Stimulated activated memory B cell treated with anti-CD40 and anti-IgM and Interleukin-4, amounts not matched to agents 10 μg/mL and 1 μg/mL and 100 μg/mL, for 72 hours (primary cell): ENCODE measurements around the gene TSHZ2.

Source experiments
- ATAC-seq: fragments of 150-1000 bp; cut with Tn5 transposase; 2 replicates; pipeline ENCODE4 v1.10.0; 2021
- H3K27ac Mint-ChIP-seq: one replicate; pipeline ENCODE4 v1.8.0; 2022; ENCODE audit warnings: mild to moderate bottlenecking, mixed read lengths
- H3K27me3 Mint-ChIP-seq: one replicate; pipeline ENCODE4 v1.8.0; 2022; ENCODE audit warnings: mixed read lengths
- H3K36me3 Mint-ChIP-seq: one replicate; pipeline ENCODE4 v1.8.0; 2022; ENCODE audit warnings: mixed read lengths
- H3K4me1 Mint-ChIP-seq: one replicate; pipeline ENCODE4 v1.8.0; 2022; ENCODE audit warnings: mixed read lengths
- H3K4me3 Mint-ChIP-seq: one replicate; pipeline ENCODE4 v1.8.0; 2022; ENCODE audit warnings: mild to moderate bottlenecking, moderate library complexity, mixed read lengths
- H3K9me3 Mint-ChIP-seq: one replicate; pipeline ENCODE4 v1.8.0; 2022; ENCODE audit warnings: mixed read lengths

The TSHZ2 gene

DNA sequence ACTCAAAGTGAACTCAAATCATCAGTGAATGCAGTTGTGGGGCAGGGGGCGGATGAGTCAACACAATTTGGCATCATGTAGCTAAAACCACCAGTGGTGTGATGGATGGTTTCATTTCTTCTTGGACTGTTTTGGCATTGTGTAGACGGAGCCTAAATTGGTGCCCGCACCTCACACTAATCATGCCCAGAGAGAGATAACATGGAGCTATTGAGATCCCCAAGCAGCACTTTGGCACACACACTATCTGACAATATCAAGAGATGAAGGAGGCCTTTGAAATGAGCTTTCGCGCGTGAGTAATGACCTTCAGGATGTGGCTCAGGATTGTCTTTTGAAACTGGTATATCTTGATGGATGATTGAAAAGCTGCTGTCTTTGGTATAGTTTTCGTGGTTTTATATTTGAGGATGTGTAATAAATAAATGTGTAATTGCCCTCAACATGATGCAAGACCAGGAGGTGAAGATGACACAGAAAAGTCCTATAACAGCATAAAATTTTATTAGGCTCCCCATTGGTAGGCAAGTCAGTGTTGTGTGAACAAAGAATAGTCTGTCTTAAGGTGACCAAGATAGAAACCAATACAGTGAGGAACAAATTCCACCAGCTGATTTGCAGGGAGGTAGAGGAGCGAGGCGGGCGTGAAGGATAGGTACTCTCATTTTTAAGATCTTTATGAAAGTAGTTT is 174.2 kb downstream of the TSHZ2 start:
- peak; percentile 67 for ATAC-seq
- Mint-ChIP-seq H3K36me3 (no peaks in the 10 kb centered on the region), H3K4me1 (peaks cover 11% of the 10 kb centered on the region), H3K27me3 (no peaks in the 10 kb centered on the region), H3K4me3 (no peak overlapping the region), H3K9me3 (peaks cover 3% of the 10 kb centered on the region), H3K27ac (no peak overlapping the region)

DNA sequence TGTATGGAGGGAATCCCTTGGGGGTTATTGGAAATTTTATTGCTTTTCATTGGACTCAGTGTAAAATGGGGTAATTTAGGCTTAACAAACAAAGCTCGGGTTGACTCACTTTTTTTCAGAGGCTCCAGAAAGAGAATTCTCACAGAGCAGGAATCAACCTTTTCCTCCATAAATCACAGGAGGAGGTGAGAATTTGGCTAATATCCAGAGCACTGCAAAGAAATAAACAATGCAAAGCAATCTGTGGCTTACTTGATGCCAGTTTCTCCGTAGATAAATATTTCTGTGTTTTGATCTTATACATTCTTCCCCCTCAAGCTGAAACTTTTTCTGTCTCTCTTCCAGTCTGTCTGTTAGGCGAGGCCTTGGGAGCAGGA is 176.6 kb downstream of the TSHZ2 start:
- no peak overlapping the region for H3K27ac Mint-ChIP-seq
- H3K36me3 Mint-ChIP-seq, result no peaks in the 10 kb centered on the region
- no peaks in the 10 kb centered on the region for H3K9me3 Mint-ChIP-seq
- H3K4me1 Mint-ChIP-seq, result peaks cover 11% of the 10 kb centered on the region
- ATAC-seq, result no peak
- no peaks in the 10 kb centered on the region for H3K27me3 Mint-ChIP-seq
- no peak overlapping the region for H3K4me3 Mint-ChIP-seq

DNA sequence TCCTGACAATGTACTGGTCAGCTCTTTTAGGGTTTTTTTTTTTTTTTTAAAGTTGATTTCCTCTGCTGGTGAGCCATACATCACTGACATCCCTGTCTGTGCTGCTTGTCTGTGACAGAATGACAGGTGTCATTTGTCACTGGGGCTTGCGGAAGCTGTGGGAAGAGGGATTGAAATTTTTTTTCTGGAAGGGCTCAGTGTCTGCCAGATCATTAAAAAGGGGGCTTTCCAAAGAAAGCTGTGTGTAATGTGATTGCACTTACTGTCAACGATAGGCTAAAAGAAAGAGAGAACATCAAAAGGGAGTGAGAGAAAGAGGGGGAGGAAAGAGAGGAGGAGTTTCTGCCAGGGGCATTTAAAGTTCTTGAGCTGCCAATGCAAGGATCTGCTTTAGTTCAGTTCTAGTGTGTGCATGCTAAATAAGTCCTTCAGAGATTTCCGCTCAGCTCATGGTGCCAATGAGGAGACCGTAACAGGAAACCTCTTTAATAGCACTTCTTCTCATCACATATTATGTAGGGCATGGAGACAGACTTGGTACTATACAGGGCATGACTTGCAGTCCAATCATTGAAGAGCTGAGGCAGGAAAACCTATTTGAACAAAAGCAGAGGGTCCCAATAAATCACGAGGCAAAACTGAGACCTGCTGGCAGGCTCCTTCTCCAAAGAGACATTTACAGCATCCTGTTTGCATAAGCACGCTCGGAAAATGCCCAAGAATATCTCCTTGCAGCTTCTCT is 177.2 kb downstream of the TSHZ2 start:
- H3K27me3 Mint-ChIP-seq, result no peaks in the 10 kb centered on the region
- peaks cover 12% of the 10 kb centered on the region for H3K4me1 Mint-ChIP-seq
- no peak for ATAC-seq
- H3K27ac Mint-ChIP-seq, result no peak overlapping the region
- no peaks in the 10 kb centered on the region for H3K9me3 Mint-ChIP-seq
- no peaks in the 10 kb centered on the region for H3K36me3 Mint-ChIP-seq
- H3K4me3 Mint-ChIP-seq, result no peak overlapping the region

DNA sequence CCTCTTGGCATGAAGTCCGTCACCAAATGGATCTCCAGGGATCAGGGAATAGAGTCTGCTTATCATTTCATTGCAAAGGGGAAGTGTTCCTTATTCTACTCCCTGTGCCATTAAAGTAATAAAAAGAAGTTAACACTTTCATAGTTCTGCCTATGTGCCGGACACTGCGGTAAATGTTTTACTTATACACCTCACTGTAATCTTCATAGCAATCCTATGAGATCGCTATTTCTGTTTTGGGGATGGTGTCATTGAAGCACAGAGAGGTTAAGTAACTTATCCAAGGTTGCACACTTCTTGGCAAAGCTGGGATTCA is 177.7 kb downstream of the TSHZ2 start:
- no peaks in the 10 kb centered on the region for H3K36me3 Mint-ChIP-seq
- no peak overlapping the region for H3K4me3 Mint-ChIP-seq
- no peaks in the 10 kb centered on the region for H3K9me3 Mint-ChIP-seq
- no peaks in the 10 kb centered on the region for H3K27me3 Mint-ChIP-seq
- no peak for ATAC-seq
- H3K27ac Mint-ChIP-seq, result no peak overlapping the region
- peaks cover 17% of the 10 kb centered on the region for H3K4me1 Mint-ChIP-seq

DNA sequence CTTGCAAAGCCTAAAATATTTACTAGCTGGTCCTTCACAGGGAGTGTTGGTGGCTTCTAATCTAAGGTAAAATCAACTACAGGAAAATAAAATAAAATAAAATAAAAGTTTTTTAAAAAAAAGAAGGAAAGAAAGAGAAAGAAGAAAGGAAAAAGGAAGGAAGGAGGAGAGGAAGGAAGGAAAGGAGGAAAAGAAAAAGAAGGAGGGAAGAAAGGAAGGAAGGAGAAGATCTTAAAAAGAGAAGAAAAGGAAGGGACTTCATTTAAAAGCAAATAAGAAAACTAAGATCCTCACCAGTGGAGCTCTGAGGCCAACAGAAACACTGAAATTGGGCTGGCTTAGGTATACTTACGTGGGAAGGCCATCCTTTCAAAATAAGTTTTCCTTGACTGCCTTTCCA is 178.4 kb downstream of the TSHZ2 start:
- Mint-ChIP-seq H3K9me3 (no peaks in the 10 kb centered on the region), H3K36me3 (no peaks in the 10 kb centered on the region), H3K27me3 (no peaks in the 10 kb centered on the region), H3K4me3 (no peak overlapping the region), H3K27ac (no peak overlapping the region), H3K4me1 (peaks cover 22% of the 10 kb centered on the region)
- ATAC-seq, result no peak

DNA sequence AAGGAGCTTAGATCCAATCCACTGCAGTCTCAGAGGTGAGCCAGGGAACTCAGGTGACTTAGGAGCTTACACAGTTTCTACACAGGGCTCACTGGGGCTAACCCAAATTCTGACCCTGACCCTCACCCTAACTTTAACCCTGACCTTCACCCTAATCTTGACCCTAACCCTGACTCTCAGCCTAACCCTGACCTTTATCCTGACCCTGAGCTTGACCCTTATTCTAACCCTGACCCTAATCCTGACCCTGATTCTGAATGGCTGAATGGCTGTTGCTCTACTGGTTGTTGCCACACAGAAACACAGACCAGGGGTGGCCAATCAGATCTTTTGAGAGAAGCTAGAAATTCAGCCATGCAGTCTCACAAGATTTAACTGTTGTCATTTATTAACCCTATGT is 180.1 kb downstream of the TSHZ2 start:
- Mint-ChIP-seq H3K4me3 (no peak overlapping the region), H3K27ac (no peak overlapping the region), H3K4me1 (peaks cover 19% of the 10 kb centered on the region)

DNA sequence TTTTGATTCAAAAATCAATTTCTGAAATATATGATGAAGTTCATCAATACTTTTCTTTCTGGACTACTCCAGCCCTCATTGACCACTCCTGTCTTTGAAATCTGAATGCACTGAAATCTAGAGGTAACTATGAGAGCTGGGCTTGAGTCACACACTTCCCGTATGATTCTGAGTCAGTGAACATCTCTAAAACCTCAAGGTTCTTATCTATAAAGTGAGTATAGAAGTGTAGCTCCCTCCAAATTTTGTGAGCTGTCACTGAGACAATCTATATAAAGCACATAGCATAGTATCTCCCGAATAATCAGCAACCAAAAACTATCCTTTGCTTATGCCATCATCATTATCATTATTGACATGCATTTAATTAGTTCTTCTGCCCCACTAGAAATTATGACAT is 182.4 kb downstream of the TSHZ2 start:
- peak; percentile 65 for ATAC-seq
- H3K4me3 Mint-ChIP-seq, result peak overlapping the region; percentile 22
- H3K4me1 Mint-ChIP-seq, result peaks cover 25% of the 10 kb centered on the region
- H3K9me3 Mint-ChIP-seq, result peaks cover 9% of the 10 kb centered on the region
- peak overlapping the region; percentile 57 for H3K27ac Mint-ChIP-seq
- no peaks in the 10 kb centered on the region for H3K27me3 Mint-ChIP-seq
- H3K36me3 Mint-ChIP-seq, result no peaks in the 10 kb centered on the region

More for the DNA sequence above, 180.1 kb downstream of the TSHZ2 start:
- Mint-ChIP-seq H3K36me3 (no peaks in the 10 kb centered on the region), H3K9me3 (no peaks in the 10 kb centered on the region), H3K27me3 (no peaks in the 10 kb centered on the region)
- no peak for ATAC-seq

DNA sequence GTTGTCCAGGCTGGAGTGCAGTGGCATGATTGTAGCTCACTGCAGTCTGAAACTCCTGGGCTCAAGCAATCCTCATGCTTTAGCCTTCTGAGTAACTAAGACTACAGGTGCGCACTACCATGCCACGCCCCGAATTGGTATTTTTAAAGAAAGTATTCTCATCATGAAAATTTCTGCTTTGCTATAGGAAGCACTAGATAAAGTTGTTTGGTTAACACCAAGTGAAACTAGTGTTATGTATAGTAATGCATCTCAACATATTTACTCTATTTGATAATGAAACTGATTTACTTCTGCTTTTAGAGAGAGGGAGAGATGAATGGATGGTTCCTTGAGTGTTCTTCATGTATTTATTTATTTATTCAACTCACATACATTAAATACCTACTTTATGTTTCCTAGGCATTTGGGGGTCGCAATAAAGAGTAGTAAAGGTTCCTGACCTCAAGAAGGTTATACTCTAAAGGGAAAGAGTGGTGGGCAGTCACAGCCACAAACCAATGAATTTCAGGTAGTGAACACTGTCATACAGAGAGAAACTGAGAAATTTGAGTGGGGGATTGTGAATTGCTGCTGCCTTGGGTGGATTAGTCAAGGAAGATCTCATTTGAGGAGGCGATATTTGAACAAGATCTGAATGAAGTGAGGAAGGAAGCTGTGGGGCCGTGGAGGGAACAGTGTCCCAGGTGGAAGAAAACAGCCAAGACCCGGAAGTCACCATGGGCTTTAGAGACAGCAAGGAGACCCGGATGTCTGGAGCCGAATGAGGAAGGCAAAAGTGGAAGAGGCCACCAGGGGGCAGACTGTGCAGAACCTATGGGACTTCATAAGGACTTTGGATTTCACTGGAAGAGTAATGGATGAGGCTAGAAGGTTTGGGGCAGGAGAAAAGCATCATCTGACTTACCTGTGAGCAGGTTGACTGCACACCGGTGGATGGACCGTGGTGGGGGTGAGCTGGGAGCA is 185.6 kb downstream of the TSHZ2 start:
- ATAC-seq, result peak; percentile 76

DNA sequence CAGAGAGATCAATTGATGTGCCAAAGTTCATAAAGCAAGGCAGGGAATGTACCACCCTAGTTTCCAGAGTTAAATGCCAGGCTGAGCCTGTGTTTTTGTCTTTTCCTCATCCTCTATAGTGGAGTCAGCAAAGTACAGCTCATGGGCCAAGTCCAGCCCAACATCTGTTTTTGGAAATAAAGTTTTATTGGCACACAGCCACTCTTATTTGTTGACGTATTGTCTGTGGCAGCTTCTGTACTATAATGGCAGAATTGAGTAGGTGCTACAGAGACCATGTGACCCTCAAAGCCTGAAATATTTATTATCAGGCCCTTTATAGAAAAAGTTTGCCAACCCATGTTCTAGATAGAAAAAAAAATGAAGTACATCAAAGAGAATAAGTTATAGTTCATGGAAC is 187.0 kb downstream of the TSHZ2 start:
- no peak for ATAC-seq
- H3K36me3 Mint-ChIP-seq, result no peaks in the 10 kb centered on the region
- no peak overlapping the region for H3K4me3 Mint-ChIP-seq
- no peaks in the 10 kb centered on the region for H3K27me3 Mint-ChIP-seq
- H3K27ac Mint-ChIP-seq, result peak overlapping the region; percentile 73
- H3K9me3 Mint-ChIP-seq, result peaks cover 14% of the 10 kb centered on the region
- H3K4me1 Mint-ChIP-seq, result peaks cover 45% of the 10 kb centered on the region

More for the DNA sequence above, 185.6 kb downstream of the TSHZ2 start:
- Mint-ChIP-seq H3K4me3 (peak overlapping the region; percentile 14), H3K36me3 (no peaks in the 10 kb centered on the region), H3K27me3 (no peaks in the 10 kb centered on the region), H3K27ac (peak overlapping the region; percentile 73), H3K4me1 (peaks cover 45% of the 10 kb centered on the region), H3K9me3 (peaks cover 14% of the 10 kb centered on the region)

DNA sequence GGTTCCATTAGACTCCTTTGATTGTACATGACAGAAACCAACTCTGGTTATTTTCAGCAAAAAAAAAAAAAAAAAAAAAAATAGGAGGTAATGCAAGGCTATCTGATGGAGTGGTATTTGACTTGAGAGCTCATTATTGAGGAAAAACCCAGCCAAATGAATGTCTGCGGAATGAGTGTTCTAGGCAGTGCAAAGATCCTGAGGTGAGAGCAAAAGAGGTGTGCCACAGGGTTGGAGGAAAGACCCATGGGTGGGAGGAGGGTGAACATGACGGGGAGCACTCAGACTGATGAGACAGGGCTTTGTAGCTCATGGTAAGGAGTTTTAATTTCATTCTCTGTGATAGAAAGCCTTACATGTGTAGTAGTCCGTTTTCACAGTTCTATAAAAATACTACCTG is 188.9 kb downstream of the TSHZ2 start:
- no peak for ATAC-seq
- no peaks in the 10 kb centered on the region for H3K27me3 Mint-ChIP-seq
- H3K36me3 Mint-ChIP-seq, result no peaks in the 10 kb centered on the region
- H3K4me3 Mint-ChIP-seq, result no peak overlapping the region
- H3K27ac Mint-ChIP-seq, result peak overlapping the region; percentile 25
- peaks cover 34% of the 10 kb centered on the region for H3K4me1 Mint-ChIP-seq
- peaks cover 14% of the 10 kb centered on the region for H3K9me3 Mint-ChIP-seq

DNA sequence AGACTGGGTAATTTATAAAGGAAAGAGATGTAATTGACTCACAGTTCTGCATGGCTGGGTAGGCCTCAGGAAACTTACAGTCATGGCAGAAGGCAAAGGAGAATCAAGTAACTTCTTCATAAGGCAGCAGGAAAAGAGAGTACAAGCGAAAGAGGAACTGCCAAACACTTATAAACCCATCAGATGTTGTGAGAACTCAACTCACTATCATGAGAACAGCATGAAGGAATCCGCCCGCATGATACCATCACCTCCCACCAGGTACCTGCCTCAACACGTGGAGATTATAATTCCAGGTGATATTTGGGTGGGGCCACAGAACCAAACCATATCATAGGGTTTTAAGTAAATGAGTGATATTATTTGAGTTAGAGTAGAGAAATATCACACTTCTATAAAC is 189.3 kb downstream of the TSHZ2 start:
- peak; percentile 60 for ATAC-seq
- no peaks in the 10 kb centered on the region for H3K36me3 Mint-ChIP-seq
- H3K4me1 Mint-ChIP-seq, result peaks cover 34% of the 10 kb centered on the region
- H3K4me3 Mint-ChIP-seq, result no peak overlapping the region
- peaks cover 14% of the 10 kb centered on the region for H3K9me3 Mint-ChIP-seq
- H3K27ac Mint-ChIP-seq, result peak overlapping the region; percentile 25
- no peaks in the 10 kb centered on the region for H3K27me3 Mint-ChIP-seq

DNA sequence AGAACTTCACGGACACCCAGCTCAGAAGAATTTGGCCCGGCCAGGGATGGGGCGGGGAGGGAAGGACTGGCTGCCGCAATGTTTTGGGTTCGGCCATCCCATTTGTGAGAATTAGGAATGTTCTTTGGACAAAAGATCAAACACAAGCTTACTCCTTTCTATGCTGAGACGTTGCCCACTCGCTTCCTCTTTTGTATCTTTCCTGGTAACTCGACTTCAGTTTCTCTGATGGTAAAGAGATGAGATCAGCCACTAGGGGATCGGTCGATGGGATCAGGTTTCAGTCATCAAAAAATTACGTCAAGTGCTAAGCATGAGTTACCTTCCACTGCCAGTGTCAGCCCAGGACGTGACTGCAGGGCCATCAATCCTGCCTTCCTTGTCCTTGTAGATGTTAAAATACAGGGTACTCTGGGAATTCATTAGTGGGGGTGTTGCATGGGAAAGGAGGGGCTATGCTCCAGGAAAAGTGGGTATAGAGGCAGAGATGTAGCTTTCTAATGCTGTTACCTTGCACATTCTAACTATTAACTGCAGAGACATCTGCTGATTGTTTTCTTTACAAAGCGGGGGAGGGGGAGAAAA is 190.2 kb downstream of the TSHZ2 start:
- Mint-ChIP-seq H3K4me1 (peaks cover 30% of the 10 kb centered on the region), H3K27ac (peak overlapping the region; percentile 71), H3K36me3 (no peaks in the 10 kb centered on the region), H3K4me3 (peak overlapping the region; percentile 54), H3K9me3 (peaks cover 14% of the 10 kb centered on the region), H3K27me3 (no peaks in the 10 kb centered on the region)
- ATAC-seq, result peak; percentile 78

DNA sequence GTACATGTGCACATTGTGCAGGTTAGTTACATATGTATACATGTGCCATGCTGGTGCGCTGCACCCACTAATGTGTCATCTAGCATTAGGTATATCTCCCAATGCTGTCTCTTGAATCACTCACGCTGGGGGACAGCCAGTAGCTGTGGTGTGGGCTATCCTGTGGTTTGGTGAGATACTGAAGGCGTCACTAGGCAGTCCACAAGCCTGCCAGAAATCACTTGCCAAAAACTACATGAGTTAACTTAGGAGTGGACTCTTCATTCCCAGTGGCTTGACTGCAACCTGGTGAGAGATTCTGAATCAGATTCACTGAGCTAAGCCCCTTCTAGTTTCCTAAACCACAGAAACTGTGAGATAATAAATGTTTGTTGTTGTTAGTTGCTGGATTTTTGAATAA is 191.3 kb downstream of the TSHZ2 start:
- no peak for ATAC-seq
- H3K9me3 Mint-ChIP-seq, result peaks cover 9% of the 10 kb centered on the region
- no peaks in the 10 kb centered on the region for H3K27me3 Mint-ChIP-seq

DNA sequence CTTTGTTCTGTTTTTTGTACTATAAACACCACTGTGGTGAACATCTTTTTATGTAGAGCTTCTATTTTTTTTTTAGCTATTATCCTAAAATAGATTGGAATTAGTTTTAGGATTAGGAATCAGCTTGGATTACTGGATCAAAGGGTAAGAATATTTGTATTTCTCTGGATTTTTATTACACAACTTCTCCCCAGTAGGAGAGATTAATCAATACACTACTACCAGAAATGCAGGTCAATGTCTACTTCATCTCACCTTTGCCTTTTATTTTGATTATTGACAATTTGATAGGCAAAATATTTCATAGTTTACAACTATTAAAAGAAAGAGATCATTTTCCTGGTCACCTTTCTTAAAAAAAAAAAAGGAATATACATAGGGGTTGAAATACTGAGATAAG is 191.9 kb downstream of the TSHZ2 start:
- ATAC-seq, result no peak
- Mint-ChIP-seq H3K27me3 (no peaks in the 10 kb centered on the region), H3K4me3 (no peak overlapping the region), H3K4me1 (peaks cover 20% of the 10 kb centered on the region), H3K9me3 (peaks cover 5% of the 10 kb centered on the region), H3K27ac (no peak overlapping the region), H3K36me3 (no peaks in the 10 kb centered on the region)

More for the DNA sequence above, 191.3 kb downstream of the TSHZ2 start:
- Mint-ChIP-seq H3K27ac (no peak overlapping the region), H3K4me3 (no peak overlapping the region), H3K4me1 (peaks cover 20% of the 10 kb centered on the region), H3K36me3 (no peaks in the 10 kb centered on the region)

DNA sequence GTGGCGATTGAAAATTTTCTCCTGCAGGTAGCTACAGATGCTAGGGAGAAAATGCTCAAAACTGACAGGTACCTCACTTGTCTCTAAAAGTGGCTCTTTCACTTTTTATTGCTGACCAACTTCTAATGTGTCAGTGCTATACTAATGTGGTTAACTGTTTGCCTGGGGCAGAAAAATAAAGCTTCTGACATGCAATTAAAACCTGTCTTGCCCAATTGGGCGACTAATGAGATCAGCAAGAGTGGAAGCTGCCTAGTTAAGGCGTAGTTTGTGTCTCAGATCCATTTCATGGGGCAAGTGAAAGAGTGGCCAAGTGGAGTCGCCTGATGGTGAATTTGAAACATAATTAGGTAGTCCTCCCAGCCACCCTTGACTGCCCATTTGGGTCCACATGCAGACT is 193.3 kb downstream of the TSHZ2 start:
- no peak for ATAC-seq
- Mint-ChIP-seq H3K4me1 (peaks cover 20% of the 10 kb centered on the region), H3K27me3 (no peaks in the 10 kb centered on the region), H3K27ac (no peak overlapping the region), H3K9me3 (peaks cover 5% of the 10 kb centered on the region), H3K36me3 (no peaks in the 10 kb centered on the region), H3K4me3 (no peak overlapping the region)
